H1 (cell line): ENCODE measurements around the gene ZNF521.

ENCODE experiments used
- BCL11A ChIP-seq, 2 experiments: IDR thresholded peaks; one replicate each; pipeline ENCODE4 v1.6.1; 2011; ENCODE audit warnings: low read depth in 2 of 2, low read length in 2 of 2, mild to moderate bottlenecking in 2 of 2
- MAFK ChIP-seq: IDR thresholded peaks from 2 replicates; pipeline ENCODE4 v1.6.1; 2012; ENCODE audit warnings: low read depth, mild to moderate bottlenecking, improper control_type of control experiment, low read length
- PHF8 ChIP-seq: fragments of 200-600 bp; sonication (generic); conservative IDR thresholded peaks from 2 replicates; pipeline ENCODE4 v1.7.1; 2012; ENCODE audit warnings: low read depth, mild to moderate bottlenecking, inconsistent platforms, low read length, moderate library complexity
- RFX5 ChIP-seq: IDR thresholded peaks from 2 replicates; pipeline ENCODE4 v1.6.1; 2011; ENCODE audit warnings: low read depth, low read length, improper control_type of control experiment, borderline replicate concordance
- TF ChIP-seq, protein P1 (sequence below): IDR thresholded peaks from 2 replicates; pipeline ENCODE4 v1.6.1; 2012; ENCODE audit warnings: inconsistent platforms
- TF ChIP-seq, protein P2 (sequence below), 3 experiments: IDR thresholded peaks; 1 replicate in 2 of 3; 2 replicates in 1 of 3; pipeline versions ENCODE4 v1.5.1 to v1.6.1; 2011; ENCODE audit warnings: low read length in 3 of 3, mild to moderate bottlenecking in 3 of 3, inconsistent platforms in 2 of 3, low read depth in 1 of 3, moderate library complexity in 1 of 3; ENCODE audit not compliant: insufficient read depth in 1 of 3; ENCODE audit errors: control extremely low read depth in 1 of 3

DNA sequence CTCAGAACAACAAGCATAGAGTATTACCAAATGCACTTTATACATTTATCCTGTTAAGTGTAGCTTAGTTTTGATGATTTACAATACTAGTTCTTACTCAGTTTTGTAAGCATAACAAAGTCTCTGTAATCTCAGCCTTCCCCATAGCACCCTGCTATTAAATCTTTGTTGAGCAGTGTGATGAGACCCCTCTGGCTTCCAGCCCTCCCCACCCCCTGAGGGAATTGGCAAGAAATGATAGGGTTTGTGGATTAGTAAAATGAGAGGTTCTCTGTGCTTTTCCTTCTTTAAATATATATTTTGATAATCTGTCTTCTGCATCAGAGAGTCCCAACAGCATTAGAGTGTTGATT is 37.2 kb downstream of the ZNF521 start:
- no peak for TF ChIP-seq MAFK
- TF ChIP-seq, protein P1, sequence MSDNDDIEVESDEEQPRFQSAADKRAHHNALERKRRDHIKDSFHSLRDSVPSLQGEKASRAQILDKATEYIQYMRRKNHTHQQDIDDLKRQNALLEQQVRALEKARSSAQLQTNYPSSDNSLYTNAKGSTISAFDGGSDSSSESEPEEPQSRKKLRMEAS = no peak
- TF ChIP-seq, protein P2, sequence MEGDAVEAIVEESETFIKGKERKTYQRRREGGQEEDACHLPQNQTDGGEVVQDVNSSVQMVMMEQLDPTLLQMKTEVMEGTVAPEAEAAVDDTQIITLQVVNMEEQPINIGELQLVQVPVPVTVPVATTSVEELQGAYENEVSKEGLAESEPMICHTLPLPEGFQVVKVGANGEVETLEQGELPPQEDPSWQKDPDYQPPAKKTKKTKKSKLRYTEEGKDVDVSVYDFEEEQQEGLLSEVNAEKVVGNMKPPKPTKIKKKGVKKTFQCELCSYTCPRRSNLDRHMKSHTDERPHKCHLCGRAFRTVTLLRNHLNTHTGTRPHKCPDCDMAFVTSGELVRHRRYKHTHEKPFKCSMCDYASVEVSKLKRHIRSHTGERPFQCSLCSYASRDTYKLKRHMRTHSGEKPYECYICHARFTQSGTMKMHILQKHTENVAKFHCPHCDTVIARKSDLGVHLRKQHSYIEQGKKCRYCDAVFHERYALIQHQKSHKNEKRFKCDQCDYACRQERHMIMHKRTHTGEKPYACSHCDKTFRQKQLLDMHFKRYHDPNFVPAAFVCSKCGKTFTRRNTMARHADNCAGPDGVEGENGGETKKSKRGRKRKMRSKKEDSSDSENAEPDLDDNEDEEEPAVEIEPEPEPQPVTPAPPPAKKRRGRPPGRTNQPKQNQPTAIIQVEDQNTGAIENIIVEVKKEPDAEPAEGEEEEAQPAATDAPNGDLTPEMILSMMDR (IDR thresholded peaks at IDR 0.05; ENCODE audit: control extremely low read depth in 1 of 3, insufficient read depth in 1 of 3, low read depth in 1 of 3, low read length in 3 of 3) = no peak
- no peak for TF ChIP-seq PHF8
- TF ChIP-seq RFX5 = no peak
- TF ChIP-seq BCL11A (IDR thresholded peaks at IDR 0.05; ENCODE audit: low read depth in 2 of 2, low read length in 2 of 2) = no peak
